Naive thymus-derived CD8-positive, alpha-beta T cell (primary cell): ENCODE data around the gene ZNF648. TPM values are rescaled to one million over a fixed set of nuclear protein-coding genes. Genes with fewer than 3 reads are reported as not detected.

ENCODE experiments used
- ATAC-seq, 2 donors: fragments of 150-1000 bp; cut with Tn5 transposase in 1 of 2; sonication (Bioruptor Pico), chemical (Tn5 transposase) in 1 of 2; 1 replicate in 1 of 2; 2 replicates in 1 of 2; pipeline ENCODE4 v1.10.0; 2021; ENCODE audit warnings: mild to moderate bottlenecking in 2 of 2, moderate library complexity in 2 of 2
- POLR2A ChIA-PET: fragments of 350-600 bp; sonication (Branson Sonifier 250); formaldehyde crosslinking; loops from one replicate; lab custom pipeline; 2021; ENCODE audit warnings: antibody characterized with exemption; lab: Charles Lee
- DNase-seq, 10 donors: peaks; one replicate each; pipeline versions ENCODE4 v3.0.0 to v3.0.0-alpha.2; 2020 to 2022
- H3K27ac Mint-ChIP-seq, 10 donors: one replicate each; pipeline ENCODE4 v1.8.0; 2020 to 2022; ENCODE audit warnings: mild to moderate bottlenecking in 10 of 10, mixed read lengths in 10 of 10, moderate library complexity in 4 of 10, inconsistent platforms in 1 of 10
- H3K27me3 Mint-ChIP-seq, 5 donors: one replicate each; pipeline ENCODE4 v1.8.0; 2021 to 2022; ENCODE audit warnings: mixed read lengths in 5 of 5
- H3K36me3 Mint-ChIP-seq, 3 donors: one replicate each; pipeline ENCODE4 v1.8.0; 2020 to 2022; ENCODE audit warnings: mixed read lengths in 3 of 3, mild to moderate bottlenecking in 2 of 3, inconsistent platforms in 1 of 3
- H3K4me1 Mint-ChIP-seq, 4 donors: one replicate each; pipeline ENCODE4 v1.8.0; 2021 to 2022; ENCODE audit warnings: mixed read lengths in 4 of 4
- H3K4me3 Mint-ChIP-seq, 10 donors: one replicate each; pipeline ENCODE4 v1.8.0; 2020 to 2022; ENCODE audit warnings: mild to moderate bottlenecking in 10 of 10, mixed read lengths in 10 of 10, moderate library complexity in 6 of 10, inconsistent platforms in 1 of 10
- H3K9me3 Mint-ChIP-seq, 9 donors: one replicate each; pipeline ENCODE4 v1.8.0; 2020 to 2022; ENCODE audit warnings: mixed read lengths in 9 of 9, mild to moderate bottlenecking in 3 of 9, inconsistent platforms in 1 of 9, moderate library complexity in 1 of 9
- polyA plus RNA-seq, 3 donors: library from polyadenylated mRNA; unstranded; fragments of 300-500 nt; fragmentation: Illumina TruSeq; gene quantifications; one replicate each; pipeline ENCODE4 v1.2.3, GENCODE V29; 2021
- total RNA-seq, 8 experiments: library from RNA in 2 of 8; stranded (reverse) in 2 of 8; gene quantifications; one replicate each; pipeline ENCODE4 v1.2.3 and lab custom pipeline; 2021 to 2026

Gene ZNF648
- total and polyA plus RNA-seq, 5 experiments from 2014 or later = not detected

- Mint-ChIP-seq H3K4me1 (peaks cover 0 to 3% (median 0%) of the 10 kb centered on the region in 4 donors), H3K27me3 (peaks cover 6 to 52% (median 13%) of the 10 kb centered on the region in 5 donors), H3K27ac (no peak overlapping the region), H3K36me3 (peaks cover 2 to 29% (median 23%) of the 10 kb centered on the region in 3 donors), H3K9me3 (peaks cover 0 to 45% (median 20%) of the 10 kb centered on the region in 9 donors), H3K4me3 (no peak overlapping the region)
- DNase-seq (no peak), ATAC-seq (no peak)
- POLR2A ChIA-PET = no interaction called here
These were observed 56.9 kb downstream of the ZNF648 start for GRCh38 chr1:182004601-182005000.
